ENCODE measurements around the gene SLC1A2.

DNA sequence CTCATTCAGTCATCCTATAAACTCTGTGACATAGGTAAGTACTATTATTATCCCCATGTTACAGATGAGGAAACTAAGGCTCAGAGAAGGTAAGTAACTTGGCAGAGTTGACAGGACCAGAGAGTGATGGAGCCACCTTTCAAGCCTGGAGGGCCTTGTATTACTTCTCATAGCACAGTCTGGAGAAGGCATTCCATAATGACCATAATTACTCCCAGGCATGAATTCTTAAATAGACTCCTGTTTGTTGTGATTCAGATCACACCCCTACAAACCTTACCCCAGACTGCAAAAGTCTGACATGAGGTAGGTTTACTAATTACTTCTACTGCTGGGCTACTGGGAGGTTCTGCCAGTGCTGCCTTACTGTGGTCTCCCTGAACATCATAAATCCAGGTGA, 203.4 kb downstream of the SLC1A2 start:
- TF ChIP-seq, protein P1, sequence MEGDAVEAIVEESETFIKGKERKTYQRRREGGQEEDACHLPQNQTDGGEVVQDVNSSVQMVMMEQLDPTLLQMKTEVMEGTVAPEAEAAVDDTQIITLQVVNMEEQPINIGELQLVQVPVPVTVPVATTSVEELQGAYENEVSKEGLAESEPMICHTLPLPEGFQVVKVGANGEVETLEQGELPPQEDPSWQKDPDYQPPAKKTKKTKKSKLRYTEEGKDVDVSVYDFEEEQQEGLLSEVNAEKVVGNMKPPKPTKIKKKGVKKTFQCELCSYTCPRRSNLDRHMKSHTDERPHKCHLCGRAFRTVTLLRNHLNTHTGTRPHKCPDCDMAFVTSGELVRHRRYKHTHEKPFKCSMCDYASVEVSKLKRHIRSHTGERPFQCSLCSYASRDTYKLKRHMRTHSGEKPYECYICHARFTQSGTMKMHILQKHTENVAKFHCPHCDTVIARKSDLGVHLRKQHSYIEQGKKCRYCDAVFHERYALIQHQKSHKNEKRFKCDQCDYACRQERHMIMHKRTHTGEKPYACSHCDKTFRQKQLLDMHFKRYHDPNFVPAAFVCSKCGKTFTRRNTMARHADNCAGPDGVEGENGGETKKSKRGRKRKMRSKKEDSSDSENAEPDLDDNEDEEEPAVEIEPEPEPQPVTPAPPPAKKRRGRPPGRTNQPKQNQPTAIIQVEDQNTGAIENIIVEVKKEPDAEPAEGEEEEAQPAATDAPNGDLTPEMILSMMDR (IDR thresholded peaks at IDR 0.05): no peak
- TF ChIP-seq POLR2A (IDR thresholded peaks at IDR 0.05): no peak

All from heart left ventricle (tissue), 13 donors.